Trophoblast cell (in vitro differentiated cells and primary cell): Measurements from ENCODE around the gene FAM120C.

Experiments used
- DNase-seq, 2 donors: peaks; one replicate each; pipeline ENCODE4 v3.0.0-alpha.2; 2016
- H2AFZ ChIP-seq: 2 replicates; pipeline ENCODE4 v1.6.1; 2013; ENCODE audit warnings: low read length, moderate library complexity, mild to moderate bottlenecking; ENCODE audit not compliant: insufficient read depth, poor library complexity
- H2AK5ac ChIP-seq: 2 replicates; pipeline ENCODE4 v1.6.1; 2013; ENCODE audit warnings: mild to moderate bottlenecking, low read length
- H2BK120ac ChIP-seq: 2 replicates; pipeline ENCODE4 v1.6.1; 2013; ENCODE audit warnings: low read length, mild to moderate bottlenecking, moderate library complexity; ENCODE audit not compliant: insufficient read depth, poor library complexity
- H2BK12ac ChIP-seq: 2 replicates; pipeline ENCODE4 v1.6.1; 2013; ENCODE audit warnings: mild to moderate bottlenecking, low read length, moderate library complexity
- H2BK5ac ChIP-seq: 2 replicates; pipeline ENCODE4 v1.6.1; 2013; ENCODE audit warnings: low read length, low read depth, moderate library complexity, mild to moderate bottlenecking; ENCODE audit not compliant: poor library complexity
- H3K14ac ChIP-seq: 2 replicates; pipeline ENCODE4 v1.6.1; 2013; ENCODE audit warnings: mild to moderate bottlenecking, low read length
- H3K18ac ChIP-seq: 2 replicates; pipeline ENCODE4 v1.6.1; 2013; ENCODE audit warnings: mild to moderate bottlenecking, low read length
- H3K23ac ChIP-seq: 2 replicates; pipeline ENCODE4 v1.6.1; 2013; ENCODE audit warnings: low read length
- H3K27ac ChIP-seq: 2 replicates; pipeline ENCODE4 v1.5.1; 2013; ENCODE audit warnings: low read depth, mild to moderate bottlenecking, inconsistent platforms, low read length, moderate library complexity
- H3K27me3 ChIP-seq: 2 replicates; pipeline ENCODE4 v1.6.1; 2013; ENCODE audit warnings: inconsistent platforms, mild to moderate bottlenecking, low read length, moderate library complexity; ENCODE audit not compliant: insufficient read depth
- H3K36me3 ChIP-seq, 2 experiments: 1 replicate in 1 of 2; 2 replicates in 1 of 2; pipeline ENCODE4 v1.6.1; 2013; ENCODE audit warnings: low read length in 2 of 2, mild to moderate bottlenecking in 2 of 2, moderate library complexity in 1 of 2; ENCODE audit not compliant: insufficient read depth in 2 of 2, control insufficient read depth in 1 of 2
- H3K4ac ChIP-seq: 2 replicates; pipeline ENCODE4 v1.6.1; 2013; ENCODE audit warnings: low read depth, mild to moderate bottlenecking, low read length, moderate library complexity
- H3K4me1 ChIP-seq, 2 experiments: 1 replicate in 1 of 2; 2 replicates in 1 of 2; pipeline ENCODE4 v1.6.1; 2013; ENCODE audit warnings: low read length in 2 of 2, mild to moderate bottlenecking in 2 of 2, moderate library complexity in 1 of 2; ENCODE audit not compliant: insufficient read depth in 2 of 2, control insufficient read depth in 1 of 2
- H3K4me2 ChIP-seq: 2 replicates; pipeline ENCODE4 v1.6.1; 2013; ENCODE audit warnings: inconsistent platforms, mild to moderate bottlenecking, low read length, moderate library complexity
- H3K4me3 ChIP-seq: 2 replicates; pipeline ENCODE4 v1.5.1; 2013; ENCODE audit warnings: mild to moderate bottlenecking, low read depth, low read length, inconsistent platforms
- H3K79me1 ChIP-seq: one replicate; pipeline ENCODE4 v1.6.1; 2013; ENCODE audit warnings: low read length
- H3K79me2 ChIP-seq: 2 replicates; pipeline ENCODE4 v1.6.1; 2013; ENCODE audit warnings: low read length, mild to moderate bottlenecking; ENCODE audit not compliant: control insufficient read depth, insufficient read depth, poor library complexity
- H3K9ac ChIP-seq: 2 replicates; pipeline ENCODE4 v1.6.1; 2013; ENCODE audit warnings: mild to moderate bottlenecking, low read length
- H3K9me3 ChIP-seq: 2 replicates; pipeline ENCODE4 v1.6.1; 2013; ENCODE audit warnings: low read depth, mild to moderate bottlenecking, control low read depth, inconsistent platforms, low read length; ENCODE audit not compliant: insufficient read depth
- H4K12ac ChIP-seq: 2 replicates; pipeline ENCODE4 v1.6.1; 2013; ENCODE audit warnings: low read depth, mild to moderate bottlenecking, low read length, moderate library complexity
- H4K8ac ChIP-seq: 2 replicates; pipeline ENCODE4 v1.6.1; 2013; ENCODE audit warnings: low read depth, mild to moderate bottlenecking, low read length, moderate library complexity
- H4K91ac ChIP-seq: one replicate; pipeline ENCODE4 v1.6.1; 2013; ENCODE audit warnings: low read depth, mild to moderate bottlenecking, low read length, moderate library complexity
- WGBS: extraction: QIAGEN DNeasy Blood & Tissue Kit; methylation state at CpG from one replicate; pipeline ENCODE4 v1.1.7; 2013; ENCODE audit warnings: missing lambda C conversion rate; ENCODE audit not compliant: insufficient read length, insufficient coverage; ENCODE audit errors: extremely low coverage; 5-methylcytosine and 5-hydroxymethylcytosine counted together

The FAM120C gene

GRCh38 chrX:54064564-54064963 is 118.5 kb downstream of the FAM120C start:
- Histone ChIP-seq H2BK120ac (no peak overlapping the region), H3K14ac (no peak overlapping the region), H3K79me1 (no peaks in the 10 kb centered on the region), H3K27me3 (no peaks in the 10 kb centered on the region), H3K4me1 (no peaks in the 10 kb centered on the region), H3K18ac (no peak overlapping the region), H3K4me2 (no peak overlapping the region), H4K8ac (no peak overlapping the region), H3K9ac (no peak overlapping the region), H4K12ac (no peak overlapping the region), H2AK5ac (no peak overlapping the region), H4K91ac (no peak overlapping the region), H2AFZ (no peak overlapping the region), H3K4me3 (no peak overlapping the region), H3K23ac (no peak overlapping the region), H3K9me3 (no peaks in the 10 kb centered on the region), H3K27ac (no peak overlapping the region), H2BK5ac (no peak overlapping the region), H3K79me2 (no peaks in the 10 kb centered on the region), H3K36me3 (no peaks in the 10 kb centered on the region), H3K4ac (no peak overlapping the region), H2BK12ac (no peak overlapping the region)
- no peak for DNase-seq
- WGBS = no CpG with 5 or more reads among the region's 3 CpGs

- H2BK5ac ChIP-seq = no peak overlapping the region
- no peak overlapping the region for H4K91ac ChIP-seq
- no peaks in the 10 kb centered on the region for H3K9me3 ChIP-seq
- no peaks in the 10 kb centered on the region for H3K79me2 ChIP-seq
- H2AK5ac ChIP-seq = no peak overlapping the region
- H3K23ac ChIP-seq = no peak overlapping the region
- no peak overlapping the region for H4K8ac ChIP-seq
- H3K27me3 ChIP-seq = no peaks in the 10 kb centered on the region
- no peak overlapping the region for H2BK120ac ChIP-seq
- no peak overlapping the region for H3K27ac ChIP-seq
- H3K36me3 ChIP-seq = no peaks in the 10 kb centered on the region
- H3K79me1 ChIP-seq = no peaks in the 10 kb centered on the region
- no peak overlapping the region for H3K14ac ChIP-seq
- H3K4me3 ChIP-seq = no peak overlapping the region
- H2BK12ac ChIP-seq = no peak overlapping the region
- H2AFZ ChIP-seq = no peak overlapping the region
- no peak overlapping the region for H4K12ac ChIP-seq
- H3K9ac ChIP-seq = no peak overlapping the region
- DNase-seq = no peak
- no peak overlapping the region for H3K18ac ChIP-seq
- no peak overlapping the region for H3K4me2 ChIP-seq
- WGBS = no CpG with 5 or more reads among the region's 2 CpGs
- H3K4ac ChIP-seq = no peak overlapping the region
- no peaks in the 10 kb centered on the region for H3K4me1 ChIP-seq
Observed at GRCh38 chrX:54063361-54063760, 119.7 kb downstream of the FAM120C start.

GRCh38 chrX:54049801-54050200 is 133.3 kb downstream of the FAM120C start:
- H3K4me2 ChIP-seq = no peak overlapping the region
- no peak overlapping the region for H4K91ac ChIP-seq
- H2AFZ ChIP-seq = no peak overlapping the region
- H2BK5ac ChIP-seq = no peak overlapping the region
- H3K23ac ChIP-seq = no peak overlapping the region
- H3K79me1 ChIP-seq = peaks cover 1% of the 10 kb centered on the region
- H3K4me3 ChIP-seq = no peak overlapping the region
- H3K79me2 ChIP-seq = no peaks in the 10 kb centered on the region
- H3K4ac ChIP-seq = no peak overlapping the region
- H3K36me3 ChIP-seq = no peaks in the 10 kb centered on the region
- H3K4me1 ChIP-seq = peaks cover 2 to 3% of the 10 kb centered on the region in 2 experiments
- no peak overlapping the region for H2BK12ac ChIP-seq
- no peak overlapping the region for H3K9ac ChIP-seq
- no peaks in the 10 kb centered on the region for H3K27me3 ChIP-seq
- H3K18ac ChIP-seq = no peak overlapping the region
- WGBS = no CpG with 5 or more reads among the region's 3 CpGs
- no peak overlapping the region for H3K27ac ChIP-seq
- no peak overlapping the region for H4K12ac ChIP-seq
- H3K9me3 ChIP-seq = no peaks in the 10 kb centered on the region
- DNase-seq = no peak
- no peak overlapping the region for H2BK120ac ChIP-seq
- no peak overlapping the region for H2AK5ac ChIP-seq
- H4K8ac ChIP-seq = no peak overlapping the region
- no peak overlapping the region for H3K14ac ChIP-seq

GRCh38 chrX:54048412-54048811 is 134.6 kb downstream of the FAM120C start:
- DNase-seq = no peak
- WGBS = no CpG with 5 or more reads among the region's 1 CpG
- H3K27ac ChIP-seq = no peak overlapping the region
- peaks cover 2 to 3% of the 10 kb centered on the region in 2 experiments for H3K4me1 ChIP-seq
- no peak overlapping the region for H2BK120ac ChIP-seq
- no peak overlapping the region for H4K8ac ChIP-seq
- no peak overlapping the region for H4K12ac ChIP-seq
- no peaks in the 10 kb centered on the region for H3K9me3 ChIP-seq
- H2AFZ ChIP-seq = no peak overlapping the region
- no peak overlapping the region for H3K4me3 ChIP-seq
- H3K4me2 ChIP-seq = no peak overlapping the region
- peaks cover 6% of the 10 kb centered on the region for H3K79me2 ChIP-seq
- no peaks in the 10 kb centered on the region for H3K27me3 ChIP-seq
- no peak overlapping the region for H2BK12ac ChIP-seq
- no peak overlapping the region for H3K14ac ChIP-seq
- no peak overlapping the region for H3K18ac ChIP-seq
- no peak overlapping the region for H3K23ac ChIP-seq
- no peak overlapping the region for H3K4ac ChIP-seq
- peaks cover 10% of the 10 kb centered on the region for H3K79me1 ChIP-seq
- H4K91ac ChIP-seq = no peak overlapping the region
- H3K36me3 ChIP-seq = no peaks in the 10 kb centered on the region
- H3K9ac ChIP-seq = no peak overlapping the region
- no peak overlapping the region for H2BK5ac ChIP-seq
- H2AK5ac ChIP-seq = no peak overlapping the region
